Activated T-cell treated with anti-CD3 and anti-CD28 coated beads for 1 hour (primary cell): ENCODE results near the gene GOLGA6L7.
"Not testable (repeated sequence)": the region's sequence is repeated elsewhere in the genome, so short reads cannot be mapped to it uniquely, and the experiment has no call there.

Experiments used
- DNase-seq: peaks from one replicate; pipeline ENCODE4 v3.0.0-alpha.2; 2020; ENCODE audit warnings: low read depth

GOLGA6L7 gene, protein sequence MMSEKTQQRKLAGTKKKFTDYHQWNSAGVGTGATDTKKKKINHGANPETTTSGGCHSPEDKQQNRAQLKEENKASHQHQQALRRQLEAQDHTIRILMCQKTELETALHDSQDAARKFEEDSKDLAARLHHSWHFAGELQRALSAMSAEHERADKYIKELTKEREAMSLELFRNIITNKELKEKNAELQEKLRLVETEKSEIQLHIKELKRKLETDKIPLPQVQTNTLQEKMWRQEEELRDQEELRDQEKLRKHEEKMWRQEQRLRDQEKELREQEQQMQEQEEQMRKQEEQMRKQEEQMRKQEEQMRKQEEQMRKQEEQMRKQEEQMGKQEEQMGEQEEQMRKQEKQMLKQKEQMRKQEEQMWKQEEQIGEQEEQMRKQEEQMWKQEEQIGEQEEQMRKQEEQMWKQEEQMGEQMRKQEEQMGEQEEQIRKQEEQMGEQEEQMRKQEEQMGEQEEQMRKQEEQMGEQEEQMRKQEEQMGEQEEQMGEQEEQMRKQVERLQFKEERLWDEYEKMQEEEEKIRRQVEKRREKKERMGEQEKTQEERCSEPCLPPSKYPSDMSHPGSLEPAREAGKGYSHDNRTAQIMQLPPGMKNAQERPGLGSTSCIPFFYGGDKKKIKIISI

DNA sequence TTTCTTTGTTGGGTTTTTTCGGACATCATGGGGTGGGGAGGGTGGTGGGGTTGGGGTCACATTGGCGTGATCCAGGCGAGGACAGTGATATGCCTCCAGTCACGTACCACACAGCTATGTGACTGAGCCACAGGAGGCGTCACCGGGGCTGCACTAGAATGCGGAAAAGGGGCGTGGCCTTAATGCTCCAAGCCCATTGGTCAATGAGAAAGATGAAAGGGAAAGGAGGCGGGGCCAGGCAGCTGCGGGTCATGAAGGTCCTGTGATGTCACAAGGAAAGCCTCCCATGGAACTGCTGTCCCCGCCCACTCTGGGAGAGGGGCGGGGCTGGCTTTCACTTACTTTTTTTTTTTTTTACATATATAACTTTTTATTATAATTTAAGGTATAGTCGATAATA is at the start of gene GOLGA6L7:
GOLGA6L7 (minus strand) TSS at position 124 of the 400 bp plus-strand sequence; CDS start at position 29, 95 bp downstream.
- not testable (repeated sequence) for DNase-seq

DNA sequence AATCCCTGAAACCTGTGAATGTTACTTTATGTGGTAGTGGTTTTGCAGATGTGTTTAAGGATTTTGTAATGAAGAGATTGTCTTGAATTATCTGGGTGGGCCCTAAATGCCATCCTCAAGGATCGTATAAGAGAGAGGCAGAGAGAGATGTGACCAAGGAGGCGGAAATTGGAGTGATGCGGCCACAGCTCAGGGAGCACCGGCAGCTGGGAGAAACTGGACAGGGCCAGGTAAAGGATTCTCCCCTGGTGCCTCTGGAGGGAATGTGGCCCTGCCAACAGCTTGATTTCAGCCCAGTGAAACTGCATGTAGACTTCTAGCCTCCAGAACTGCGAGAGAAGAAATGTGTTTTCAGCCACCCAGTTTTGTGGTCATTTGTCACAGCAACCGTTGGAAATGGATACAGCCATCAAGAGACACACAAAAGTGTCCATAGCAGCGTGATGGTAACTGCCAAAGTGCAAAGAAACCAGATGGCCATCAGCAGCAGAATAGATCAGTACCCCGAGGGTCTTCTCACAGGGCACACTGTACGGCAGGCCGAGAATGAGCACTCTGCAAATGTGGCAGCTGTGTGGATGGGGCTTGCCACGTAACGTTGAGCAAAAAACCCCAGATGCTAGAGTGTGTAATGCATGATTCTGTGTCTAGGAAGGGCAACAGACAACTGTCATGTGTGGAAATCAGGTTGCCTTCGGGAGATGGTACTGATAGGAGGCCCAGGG is 49.6 kb upstream of the GOLGA6L7 start:
- DNase-seq: no peak

DNA sequence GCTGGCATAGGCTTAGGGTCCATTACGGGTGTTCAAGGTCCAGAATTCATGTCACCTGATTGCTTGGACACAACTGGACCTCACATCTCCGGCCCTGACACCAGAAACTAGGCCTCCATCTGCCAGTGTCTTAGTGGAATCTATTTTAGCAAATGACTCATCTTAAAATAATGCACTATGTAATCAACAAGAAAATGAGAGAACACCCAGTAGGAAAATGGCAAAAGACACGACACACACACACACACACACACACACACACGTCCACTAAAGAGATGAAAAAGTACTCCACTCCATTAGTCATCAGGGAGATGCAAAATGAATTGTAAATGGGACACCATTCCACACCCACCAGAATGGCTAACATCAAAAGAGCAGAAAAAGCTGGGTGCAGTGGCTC is 48.5 kb upstream of the GOLGA6L7 start:
- no peak for DNase-seq

DNA sequence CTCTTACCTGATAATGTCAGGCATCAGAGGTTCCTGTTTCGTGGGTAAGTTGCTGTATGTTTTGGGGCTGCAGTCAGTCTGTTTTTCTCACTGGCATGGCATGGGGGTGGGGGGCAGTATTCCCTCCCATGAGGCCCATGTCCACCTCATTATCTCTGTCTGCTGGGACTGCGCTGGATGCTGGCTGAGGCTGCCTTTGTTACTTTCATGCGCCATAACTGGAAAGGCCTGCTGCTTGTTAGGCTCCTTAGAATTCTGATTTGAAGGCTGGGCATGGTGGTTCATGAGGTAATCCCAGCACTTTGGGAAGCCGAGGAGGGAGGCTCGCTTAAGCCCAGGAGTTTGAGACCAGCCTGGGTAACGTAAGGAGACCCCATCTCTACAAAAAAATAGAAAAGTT is 47.1 kb upstream of the GOLGA6L7 start:
- no peak for DNase-seq

DNA sequence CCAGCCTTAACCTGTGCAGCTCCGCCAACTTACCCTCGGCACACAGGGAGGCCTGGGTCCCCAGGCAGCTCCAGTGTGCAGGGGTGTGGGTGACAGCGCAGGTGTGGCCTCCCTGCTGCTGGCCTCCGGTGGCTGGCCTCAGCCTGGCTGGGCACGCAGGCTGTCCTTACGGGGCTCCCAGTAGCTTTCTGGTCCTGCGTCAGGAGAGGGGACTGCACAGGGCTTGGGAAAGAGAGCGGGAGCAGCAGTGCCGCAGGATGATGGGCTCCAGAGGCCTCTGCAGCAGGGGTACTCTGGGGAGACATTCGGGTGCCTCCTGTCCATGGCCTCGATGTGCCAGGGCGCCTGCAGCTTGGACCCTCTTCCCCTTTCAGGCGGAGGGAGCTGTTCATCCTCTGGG is 46.7 kb upstream of the GOLGA6L7 start:
- no peak for DNase-seq

DNA sequence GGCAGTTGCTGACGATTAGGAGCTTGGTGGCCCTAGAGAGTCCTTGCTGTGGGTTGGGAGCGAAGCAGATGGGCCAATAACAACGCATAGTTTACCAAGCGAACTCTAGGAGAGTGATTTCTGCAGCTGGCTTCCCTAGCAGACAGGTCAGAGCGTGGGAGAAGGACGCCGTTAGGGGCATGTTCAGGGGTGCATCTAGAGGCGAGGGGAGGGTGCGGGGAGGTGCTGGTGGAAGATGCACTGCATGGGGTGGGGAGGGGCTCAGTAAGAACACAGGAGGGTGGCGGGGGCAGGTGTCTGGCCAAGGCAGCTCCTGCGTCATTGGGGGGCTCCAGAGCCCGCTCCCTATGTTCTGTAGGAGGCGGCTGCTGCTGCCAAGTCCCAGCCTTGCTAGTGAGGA is 46.2 kb upstream of the GOLGA6L7 start:
- DNase-seq: no peak

DNA sequence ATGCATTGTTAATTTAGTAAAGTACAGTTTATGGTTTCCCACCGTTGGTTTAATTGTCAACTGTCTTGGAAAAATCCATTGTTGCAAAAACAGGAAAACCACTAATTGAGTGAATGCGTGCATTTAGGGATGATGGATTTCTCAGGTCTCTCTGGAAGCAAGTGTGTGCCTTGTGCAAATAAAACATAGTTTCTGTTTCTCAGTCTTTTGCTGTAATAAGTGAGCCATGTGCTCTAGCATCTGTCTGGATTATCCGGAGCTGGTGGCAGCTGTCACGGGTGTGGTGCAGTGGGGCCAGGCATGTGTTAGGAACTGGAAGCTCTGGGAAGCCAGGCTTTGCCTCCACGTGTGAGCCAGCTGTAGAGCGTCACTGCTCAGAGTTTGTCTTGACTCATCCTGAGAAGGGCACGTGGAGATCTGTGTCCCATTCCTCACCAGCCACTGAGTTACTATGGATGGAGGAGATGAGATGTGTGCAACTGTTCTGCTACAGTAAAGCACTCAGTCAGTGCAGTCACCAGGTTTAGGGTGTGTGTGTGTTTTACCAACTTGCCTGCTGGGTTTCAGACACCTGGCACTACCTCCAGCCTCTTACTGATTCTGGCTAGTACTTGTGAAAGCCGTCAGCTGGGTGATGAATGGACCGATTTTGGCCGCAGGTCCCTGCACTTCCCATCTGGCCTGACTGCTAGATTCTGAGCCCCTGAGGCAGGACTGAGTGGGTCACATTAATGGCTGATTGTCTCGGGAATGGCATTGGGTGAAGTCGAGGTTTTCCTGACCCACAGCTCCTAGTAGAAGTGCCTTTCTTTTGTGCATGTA is 44.6 kb upstream of the GOLGA6L7 start:
- no peak for DNase-seq

DNA sequence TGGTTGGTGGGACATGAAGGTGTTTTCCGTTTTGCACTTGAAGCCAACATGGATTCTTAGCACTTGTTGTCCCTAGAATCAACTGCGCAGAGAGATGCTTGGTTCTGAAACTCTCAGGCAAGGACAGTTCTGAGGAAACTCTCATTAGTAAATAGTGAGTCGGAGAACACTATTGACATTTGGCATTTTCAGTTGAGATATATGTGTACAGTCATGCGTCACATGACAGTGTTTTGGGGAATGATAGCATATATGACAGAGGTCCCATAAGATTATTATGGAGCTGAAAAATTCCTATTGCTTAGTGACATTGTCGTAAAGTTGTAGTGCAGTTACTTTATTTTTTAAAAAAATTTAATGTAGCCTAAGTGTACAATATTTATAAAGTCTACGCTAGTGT is 43.1 kb upstream of the GOLGA6L7 start:
- DNase-seq: no peak

DNA sequence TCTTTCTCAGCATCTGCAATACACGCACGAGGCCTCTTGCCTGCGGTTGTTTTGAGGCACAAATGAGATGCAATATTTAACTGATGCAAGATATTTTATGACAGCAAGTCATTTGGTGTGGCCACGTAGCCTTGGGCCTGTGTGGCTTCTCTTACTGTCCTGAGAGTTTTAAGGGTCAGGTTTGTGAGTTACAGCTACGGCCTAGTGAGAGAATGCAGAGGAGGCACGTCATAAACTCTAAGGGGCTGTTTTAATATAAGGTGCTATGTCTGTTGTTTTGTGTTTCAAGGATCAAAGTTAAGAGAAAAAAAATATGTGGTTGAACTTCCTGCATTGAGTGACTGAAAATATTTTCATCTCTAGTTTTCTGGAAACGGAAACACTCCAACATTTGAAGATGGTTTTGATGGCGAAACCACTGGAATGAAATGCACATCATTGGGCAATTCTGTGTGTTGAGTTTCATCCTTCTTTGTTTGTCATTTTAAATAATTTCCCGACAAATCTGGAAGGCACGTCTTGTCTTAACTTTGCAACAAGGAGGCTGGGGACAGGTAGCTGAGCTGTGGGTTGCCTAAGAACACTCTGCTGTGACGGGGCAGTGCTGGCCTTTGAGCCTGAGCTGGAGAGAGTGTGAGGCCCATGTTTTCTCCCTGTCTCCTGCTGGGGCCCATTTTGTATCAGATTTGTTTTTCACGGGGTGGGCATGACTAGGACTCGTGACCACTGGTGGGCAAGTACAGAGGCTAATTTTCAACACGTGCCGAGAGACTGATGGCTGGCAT is 42.5 kb upstream of the GOLGA6L7 start:
- DNase-seq: no peak

DNA sequence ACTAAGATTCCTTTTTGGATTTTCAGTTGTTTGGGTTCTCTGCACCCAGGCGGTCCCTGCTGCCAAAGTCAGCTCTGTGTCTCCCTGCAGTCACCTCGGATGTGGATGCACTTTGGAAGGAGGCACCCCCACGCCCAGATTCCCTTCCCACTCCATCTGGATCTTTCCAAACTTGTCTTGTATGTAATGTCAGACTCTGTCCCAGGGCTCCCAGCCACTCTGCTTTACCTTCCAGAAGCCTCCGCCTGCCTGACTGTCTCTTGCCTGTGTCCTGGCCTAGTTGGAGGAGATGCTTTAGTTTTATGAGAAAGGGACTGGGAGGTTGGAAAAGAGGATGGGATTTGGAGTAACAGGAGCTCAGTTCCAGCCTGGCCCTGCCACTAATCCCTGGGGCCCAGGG is 41.8 kb upstream of the GOLGA6L7 start:
- not testable (repeated sequence) for DNase-seq

DNA sequence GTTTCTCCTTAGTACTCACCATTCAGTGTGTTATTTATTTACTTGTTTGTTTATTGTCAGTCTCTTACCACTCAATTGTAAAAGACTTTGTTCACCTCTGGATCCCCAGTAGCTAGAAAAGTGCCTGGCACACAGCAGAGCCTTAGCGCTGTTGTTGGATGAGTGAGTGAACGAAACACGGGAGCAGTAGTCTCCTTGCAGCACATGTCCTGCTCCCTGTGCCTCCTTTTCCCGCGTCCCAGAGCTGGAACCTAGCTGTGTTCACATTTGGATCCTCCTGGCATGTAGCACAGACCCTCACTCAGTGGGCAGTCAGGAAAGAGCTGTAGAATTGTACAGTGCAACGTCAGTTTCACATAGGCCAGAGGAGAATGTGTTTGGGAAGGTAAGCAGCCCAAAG is 41.4 kb upstream of the GOLGA6L7 start:
- not testable (repeated sequence) for DNase-seq

DNA sequence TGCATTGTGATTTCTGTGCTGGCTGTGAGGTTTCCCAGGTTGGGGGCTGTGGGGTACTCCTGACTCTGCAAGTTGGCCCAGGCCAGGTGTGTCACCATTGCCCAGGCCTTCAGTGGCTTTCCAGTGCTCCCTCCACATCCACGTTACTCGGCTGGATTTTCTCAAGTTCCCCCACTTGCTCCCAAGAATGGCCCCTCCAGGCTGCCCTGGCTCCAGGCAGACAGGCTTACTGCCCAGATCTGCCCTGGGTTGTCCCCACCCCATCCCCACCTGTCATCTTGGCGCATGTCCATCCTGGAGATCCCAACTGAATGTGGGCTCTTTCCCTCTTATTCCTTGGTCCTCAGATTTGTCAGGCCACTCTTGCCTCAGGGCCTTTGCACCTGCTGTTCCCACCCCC is 40.9 kb upstream of the GOLGA6L7 start:
- no peak for DNase-seq

DNA sequence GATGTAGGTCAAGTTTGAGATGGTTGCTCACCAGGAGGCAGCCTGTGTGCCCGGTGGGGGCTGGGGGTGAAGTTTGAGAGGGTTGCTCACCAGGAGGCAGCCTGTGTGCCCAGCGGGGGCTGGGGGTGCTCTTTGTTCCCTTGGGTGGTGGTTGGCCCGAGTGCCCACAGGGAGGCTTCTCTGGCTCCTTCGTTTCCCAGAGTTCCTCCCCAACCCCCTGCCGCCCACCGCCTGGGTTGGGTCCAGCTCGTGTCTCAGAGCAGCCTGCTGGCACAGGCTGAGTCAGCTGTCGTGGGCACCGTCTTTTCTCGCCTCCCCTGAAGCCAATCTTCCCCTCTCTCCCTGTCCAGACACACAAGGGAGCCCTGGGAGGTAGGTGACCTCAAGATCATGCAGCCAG is 40.5 kb upstream of the GOLGA6L7 start:
- DNase-seq: no peak

DNA sequence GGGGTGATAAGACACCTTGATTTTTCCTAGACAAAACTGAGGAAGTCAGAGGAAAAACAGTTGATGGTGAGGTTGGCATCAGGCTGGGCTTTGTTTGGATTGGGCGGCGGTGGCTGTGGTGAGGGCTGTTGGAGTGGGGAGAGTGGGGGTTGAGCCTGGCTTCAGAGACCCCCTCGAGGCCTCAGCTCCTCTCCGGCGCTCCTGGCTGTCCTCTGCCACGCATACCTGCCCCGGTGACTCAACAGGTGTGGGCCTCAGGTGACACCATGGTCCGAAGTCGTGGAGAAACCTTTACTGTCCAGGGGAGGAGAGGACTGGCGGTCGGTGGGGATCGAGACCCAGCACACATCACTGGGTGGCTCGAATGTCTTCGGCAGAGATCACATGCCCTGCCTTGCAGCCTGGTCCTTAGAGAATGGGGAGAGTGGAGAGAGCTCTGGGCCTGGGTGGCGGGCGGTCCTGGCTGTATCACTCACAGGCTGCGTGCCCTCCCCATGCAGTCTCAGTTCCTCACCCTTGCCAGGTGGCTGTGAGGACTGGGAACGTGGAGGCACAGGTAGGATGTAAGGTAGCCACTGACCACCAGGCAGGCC is 40.0 kb upstream of the GOLGA6L7 start:
- no peak for DNase-seq

DNA sequence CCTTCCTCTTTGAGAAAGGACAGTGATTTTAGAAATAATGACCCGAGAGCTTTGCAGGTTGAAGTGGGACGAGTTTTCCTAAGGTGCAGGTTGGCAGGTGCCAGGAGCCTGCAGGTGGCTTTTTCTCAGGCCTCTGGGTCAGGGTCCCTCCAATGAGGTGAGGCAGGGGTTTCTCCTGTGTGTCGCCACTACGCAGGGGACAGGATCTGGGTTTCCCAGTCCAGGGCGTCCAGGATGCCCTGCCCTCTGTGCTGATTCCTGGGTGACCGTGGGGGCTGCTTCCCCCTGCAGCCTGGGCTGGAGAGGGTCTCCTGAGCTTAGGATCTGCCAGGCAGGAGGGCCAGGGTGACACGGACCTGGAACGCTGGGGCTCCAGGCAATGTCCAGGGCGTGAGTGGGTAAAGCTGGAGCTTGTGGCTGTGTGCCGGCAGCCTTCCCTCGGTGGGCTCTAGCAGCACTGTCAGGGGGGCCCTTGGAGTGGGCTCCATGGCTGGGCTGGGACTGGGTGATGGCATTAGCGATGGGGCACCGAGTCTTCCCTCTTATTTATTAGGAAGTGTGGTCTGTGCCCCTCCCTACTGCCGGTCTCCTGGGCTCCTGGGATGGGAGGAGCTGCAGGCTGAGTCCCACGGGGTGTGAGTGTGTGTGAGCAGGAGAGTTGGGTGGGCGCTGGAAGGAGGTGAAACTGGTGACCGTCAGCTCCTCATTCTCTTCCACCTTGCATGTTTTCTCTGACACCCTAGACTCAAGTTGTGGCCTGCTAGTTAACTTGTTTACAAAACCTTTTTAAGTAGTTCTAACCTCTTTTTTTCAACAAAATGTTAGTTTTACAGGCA is 39.1 kb upstream of the GOLGA6L7 start:
- DNase-seq: no peak

DNA sequence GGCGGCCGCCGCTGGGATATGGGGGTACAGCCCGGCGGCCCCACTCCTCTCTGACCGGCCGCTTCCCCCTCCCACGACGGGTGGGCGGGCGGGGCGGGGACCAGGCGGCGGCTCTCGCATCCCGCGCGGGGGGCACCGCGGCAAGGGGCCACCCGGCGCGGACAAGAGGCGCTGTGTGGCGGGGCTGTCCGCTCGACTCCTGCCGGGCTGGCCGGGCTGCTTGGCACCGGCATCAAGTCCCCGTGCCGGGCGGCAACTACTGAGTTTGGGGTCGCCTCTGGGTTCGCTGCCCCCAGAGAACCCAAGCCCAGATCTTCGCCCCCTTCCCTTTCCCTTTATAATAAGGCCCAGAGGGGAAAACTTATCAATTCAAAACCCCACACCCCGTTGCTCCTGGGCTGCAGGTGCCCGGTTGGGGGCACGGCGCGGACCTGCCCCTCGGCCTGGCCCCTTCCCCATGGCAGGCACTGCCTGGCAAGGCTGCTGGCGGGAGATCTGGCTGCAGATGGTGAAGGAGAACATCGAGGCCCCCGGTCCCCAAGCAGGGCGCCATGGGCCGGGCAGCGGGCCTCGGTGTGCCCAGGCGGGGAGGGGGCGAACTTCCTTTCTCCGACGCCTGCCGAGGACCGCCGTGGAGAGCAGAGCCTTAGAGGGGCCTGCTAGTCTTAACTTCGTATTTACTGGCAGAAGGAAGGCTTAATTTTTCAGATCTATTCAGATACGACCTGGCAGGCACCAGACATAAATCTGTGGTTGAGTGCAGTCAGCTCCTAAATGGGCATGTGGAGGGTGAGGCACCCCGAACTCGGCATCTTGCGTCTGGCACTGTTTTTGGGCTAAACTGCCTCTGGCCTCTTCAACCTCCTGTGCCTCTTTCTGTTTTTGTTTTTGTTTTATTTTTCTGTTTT is 38.2 kb upstream of the GOLGA6L7 start:
- DNase-seq: no peak

DNA sequence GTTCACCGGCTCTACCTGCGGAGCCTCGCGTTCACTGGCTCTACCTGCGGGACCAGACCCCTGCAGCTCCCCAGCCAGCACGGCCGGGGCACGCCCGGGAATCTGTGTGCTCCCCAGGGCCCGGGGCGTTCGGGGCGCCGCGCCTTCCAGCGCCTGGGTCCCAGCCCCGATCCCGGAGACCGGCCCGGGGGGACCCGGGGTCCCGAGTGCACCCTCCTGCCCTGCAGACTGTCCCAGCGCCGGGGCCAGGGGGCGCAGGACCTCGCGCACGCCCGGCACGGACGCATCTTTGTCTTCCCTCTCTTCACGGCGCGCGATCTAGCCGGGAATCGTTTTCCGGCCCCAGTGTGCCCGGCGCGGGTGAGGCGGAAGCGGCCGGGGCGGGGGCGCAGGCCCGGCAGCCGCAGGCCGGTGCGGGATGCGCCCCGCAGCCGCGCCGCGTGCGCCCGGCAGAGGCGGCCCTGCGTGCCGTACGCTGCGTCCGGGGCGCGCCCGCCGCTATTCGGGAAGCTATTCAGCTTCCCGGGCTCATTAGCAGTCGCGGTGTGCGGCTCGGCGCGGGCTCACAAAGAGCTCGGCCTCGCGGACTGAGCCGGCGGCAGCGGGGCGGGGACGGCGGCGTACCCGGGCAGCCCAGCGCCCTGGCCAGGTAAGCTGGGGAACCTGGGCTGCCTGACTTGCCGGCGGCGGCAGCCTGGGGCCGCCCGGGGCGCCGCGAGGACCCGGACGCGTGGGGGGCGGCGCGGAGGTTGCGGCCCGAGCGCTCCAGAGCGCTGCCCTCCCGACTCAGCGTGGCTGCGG is 37.4 kb upstream of the GOLGA6L7 start, which contains the start of gene APBA2:
APBA2 (plus strand) TSS at position 345 of the 801 bp plus-strand sequence. CDS start 167,911 bp downstream, outside the sequence.
- peak; percentile 39 for DNase-seq

DNA sequence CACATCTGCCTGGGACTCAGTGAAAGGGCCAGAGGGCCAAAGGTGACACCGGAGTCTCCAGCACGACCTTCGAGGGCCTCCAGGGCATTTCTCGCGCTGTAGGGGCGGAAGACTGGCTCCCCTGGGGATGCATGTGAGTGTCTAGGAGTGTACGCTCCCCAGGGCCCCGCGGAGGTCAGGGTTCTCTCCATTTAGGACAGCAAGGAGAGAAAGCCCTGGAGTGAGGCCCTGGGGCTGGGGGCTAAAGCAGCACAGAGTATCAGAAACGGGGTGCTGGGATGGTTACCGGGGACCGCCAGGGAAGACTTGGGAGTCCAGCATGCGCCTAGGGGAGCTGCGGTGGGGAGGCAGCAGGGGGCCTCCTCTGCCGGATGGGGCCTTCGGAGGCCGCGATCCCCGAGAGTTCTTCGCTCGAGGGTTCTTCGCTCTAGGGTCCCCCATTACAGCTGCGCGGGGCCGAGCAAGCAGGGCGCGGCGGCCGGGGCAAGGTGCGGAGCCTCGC is 36.7 kb upstream of the GOLGA6L7 start:
- DNase-seq: no peak
